HPDE6-E6E7 (cell line): ENCODE results near the gene SLC7A6.

Source experiments
- DNase-seq: peaks from one replicate; pipeline ENCODE4 v3.0.0; 2011; ENCODE audit warnings: missing footprints; ENCODE audit errors: extremely low spot score

SLC7A6 gene

GRCh38 chr16:68264128-68265077 is at the start of gene SLC7A6:
TSS of gene SLC7A6 (plus strand) at chr16:68264526. CDS start at chr16:68274727, 10,201 bp downstream.
- peak; percentile 79 for DNase-seq

GRCh38 chr16:68214726-68215125 is 49.6 kb upstream of the SLC7A6 start:
- DNase-seq, result no peak

GRCh38 chr16:68215302-68215701 is 49.0 kb upstream of the SLC7A6 start:
- no peak for DNase-seq

GRCh38 chr16:68216240-68216639 is 48.1 kb upstream of the SLC7A6 start:
- DNase-seq, result no peak

GRCh38 chr16:68217506-68217905 is 46.8 kb upstream of the SLC7A6 start:
- no peak for DNase-seq

GRCh38 chr16:68219725-68220351 is 44.5 kb upstream of the SLC7A6 start:
- DNase-seq, result no peak

GRCh38 chr16:68223072-68223471 is 41.3 kb upstream of the SLC7A6 start:
- no peak for DNase-seq

GRCh38 chr16:68226116-68226515 is 38.2 kb upstream of the SLC7A6 start:
- no peak for DNase-seq

- DNase-seq, result no peak
Observed at GRCh38 chr16:68227183-68227793, 37.0 kb upstream of the SLC7A6 start.

- no peak for DNase-seq
Observed at GRCh38 chr16:68227850-68228553, 36.3 kb upstream of the SLC7A6 start.

- no peak for DNase-seq
Observed at GRCh38 chr16:68228652-68229051, 35.7 kb upstream of the SLC7A6 start.

GRCh38 chr16:68229431-68230175 is 34.7 kb upstream of the SLC7A6 start:
- peak; percentile 44 for DNase-seq

GRCh38 chr16:68230176-68230571 is 34.2 kb upstream of the SLC7A6 start:
- no peak for DNase-seq

- no peak for DNase-seq
Observed at GRCh38 chr16:68230956-68231355, 33.4 kb upstream of the SLC7A6 start.

- DNase-seq, result no peak
Observed at GRCh38 chr16:68231384-68232136, 32.8 kb upstream of the SLC7A6 start.

- no peak for DNase-seq
Observed at GRCh38 chr16:68232335-68232734, 32.0 kb upstream of the SLC7A6 start.

- DNase-seq, result no peak
Observed at GRCh38 chr16:68233085-68233834, 31.1 kb upstream of the SLC7A6 start.

GRCh38 chr16:68233835-68234187 is 30.5 kb upstream of the SLC7A6 start:
- DNase-seq, result no peak

GRCh38 chr16:68234188-68235107 is 29.9 kb upstream of the SLC7A6 start:
- peak; percentile 77 for DNase-seq
